HepG2 (cell line): ENCODE results near the gene PHYHIPL. TPM values are rescaled to one million over a fixed set of nuclear protein-coding genes. Genes with fewer than 3 reads are reported as not detected.

Source experiments
- ARNTL ChIP-seq: sonication (generic); formaldehyde crosslinking; IDR thresholded peaks from 2 replicates; pipeline ENCODE4 v1.4.0; 2020; ENCODE audit warnings: mild to moderate bottlenecking, missing genetic modification reagents
- CSRNP1 ChIP-seq: sonication (generic); formaldehyde crosslinking; IDR thresholded peaks from 2 replicates; pipeline ENCODE4 v1.8.1; 2023; ENCODE audit warnings: mild to moderate bottlenecking, missing genetic modification reagents
- ETV5 ChIP-seq: IDR thresholded peaks from 2 replicates; pipeline ENCODE4 v1.6.1; 2018; ENCODE audit warnings: missing biosample characterization, missing genetic modification reagents, inconsistent platforms, borderline replicate concordance
- FOXP1 ChIP-seq, 2 experiments: fragments of 450-650 bp in 1 of 2; IDR thresholded peaks; 2 replicates each; pipeline ENCODE4 v1.6.1; 2017 to 2018; ENCODE audit warnings: antibody characterized with exemption in 1 of 2
- FOXP4 ChIP-seq: sonication (generic); formaldehyde crosslinking; IDR thresholded peaks from 2 replicates; pipeline ENCODE4 v1.4.0; 2020; ENCODE audit warnings: missing genetic modification reagents
- HNF4G ChIP-seq, 2 experiments: sonication (generic) in 1 of 2; formaldehyde crosslinking in 1 of 2; IDR thresholded peaks; 2 replicates each; pipeline versions ENCODE4 v1.4.0 to v1.6.1; 2011 to 2020; ENCODE audit warnings: borderline replicate concordance in 2 of 2, low read depth in 2 of 2, mild to moderate bottlenecking in 2 of 2, low read length in 1 of 2, missing genetic modification reagents in 1 of 2, moderate library complexity in 1 of 2
- ISL2 ChIP-seq: sonication (generic); formaldehyde crosslinking; IDR thresholded peaks from 2 replicates; pipeline ENCODE4 v1.5.0; 2020; ENCODE audit warnings: missing genetic modification reagents
- MLX ChIP-seq: IDR thresholded peaks from 2 replicates; pipeline ENCODE4 v1.6.1; 2016
- PAXIP1 ChIP-seq: sonication (generic); formaldehyde crosslinking; conservative IDR thresholded peaks from 2 replicates; pipeline ENCODE4 v1.4.0; 2020; ENCODE audit warnings: mild to moderate bottlenecking, missing genetic modification reagents, moderate library complexity
- SAP130 ChIP-seq: IDR thresholded peaks from 2 replicates; pipeline ENCODE4 v1.6.1; 2016; ENCODE audit warnings: low read depth
- TCF7 ChIP-seq: sonication (generic); IDR thresholded peaks from 2 replicates; pipeline ENCODE4 v1.6.1; 2016; ENCODE audit warnings: antibody characterized with exemption, low read depth
- TEAD3 ChIP-seq: optimal IDR thresholded peaks from 2 replicates; pipeline ENCODE3; 2016; ENCODE audit warnings: borderline replicate concordance
- ZGPAT ChIP-seq: IDR thresholded peaks from 2 replicates; pipeline ENCODE4 v1.6.1; 2016; ENCODE audit warnings: mild to moderate bottlenecking
- ZNF549 ChIP-seq: sonication (generic); formaldehyde crosslinking; IDR thresholded peaks from 2 replicates; pipeline ENCODE4 v1.5.0; 2020; ENCODE audit warnings: missing genetic modification reagents
- polyA plus RNA-seq, 8 experiments: library from polyadenylated mRNA; depleted of rRNA in 3 of 8; stranded (reverse) in 7 of 8; unstranded in 1 of 8; fragments of >200 nt; fragmentation: Illumina TruSeq in 4 of 8; extraction: Trizol in 4 of 8; gene quantifications; 2 replicates each; pipeline versions ENCODE4 v1.2.1 to v1.2.3, GENCODE V29; 2011 to 2016; ENCODE audit warnings: low read depth in 4 of 8, missing spikeins in 1 of 8, mixed read lengths in 1 of 8; ENCODE audit not compliant: insufficient read depth in 1 of 8
- total RNA-seq, 5 experiments: library from RNA; depleted of rRNA; stranded (reverse); fragments of >200 nt; fragmentation: Illumina TruSeq; extraction: Trizol; gene quantifications; 2 replicates each; pipeline ENCODE4 v1.2.3, GENCODE V29; 2016; ENCODE audit warnings: low read depth in 1 of 5

Gene PHYHIPL
- total and polyA plus RNA-seq, 2 of the 13 experiments (the other 11 are each of a cell fraction or from before 2014, with no cell fraction given): 40.6 to 78.5 TPM

- no peak for TF ChIP-seq ARNTL
- 0 out of 2 replicates have a peak, but pooled peaks have one; percentile 19 for TF ChIP-seq ZGPAT (CRISPR knock-in tag)
- peak; percentile 72 for TF ChIP-seq FOXP4 (CRISPR knock-in tag)
- peak; percentile 59 for TF ChIP-seq TCF7
- TF ChIP-seq TEAD3 (CRISPR knock-in tag): peak; percentile 56
- peak; percentile 76 for TF ChIP-seq ISL2
- no peak for TF ChIP-seq CSRNP1
- peak; percentile 52; the same call in 1 of the 2 replicates for TF ChIP-seq HNF4G (IDR thresholded peaks at IDR 0.05; ENCODE audit: borderline replicate concordance, low read depth, low read length)
- TF ChIP-seq HNF4G (CRISPR knock-in tag; IDR thresholded peaks at IDR 0.05; ENCODE audit: borderline replicate concordance, low read depth): no peak
- TF ChIP-seq PAXIP1 (CRISPR knock-in tag): peak; percentile 88
- TF ChIP-seq MLX (CRISPR knock-in tag): 0 out of 2 replicates have a peak, but pooled peaks have one; percentile 24
- TF ChIP-seq FOXP1 (IDR thresholded peaks at IDR 0.05): no peak
- TF ChIP-seq FOXP1 (CRISPR knock-in tag; IDR thresholded peaks at IDR 0.05): peak; percentile 60; the same call in 1 of the 2 replicates
- TF ChIP-seq ETV5 (CRISPR knock-in tag): peak; percentile 56; the same call in 1 of the 2 replicates
- peak; percentile 84 for TF ChIP-seq ZNF549 (CRISPR knock-in tag)
- TF ChIP-seq SAP130 (CRISPR knock-in tag): peak; percentile 31; the same call in 1 of the 2 replicates
Measured at GRCh38 chr10:59216178-59216869, 39.9 kb downstream of the PHYHIPL start (continued).
